SK-N-SH (cell line): Measurements from ENCODE around the gene SLC25A21.

Experiments
- CHD2 ChIP-seq: fragments of 150-350 bp; IDR thresholded peaks from 2 replicates; pipeline ENCODE4 v1.6.1; 2018; ENCODE audit warnings: low read length; ENCODE audit not compliant: partially characterized antibody
- CTCF ChIP-seq: fragments of 200-600 bp; sonication (generic); IDR thresholded peaks from 2 replicates; pipeline ENCODE4 v1.6.1; 2017; ENCODE audit warnings: antibody characterized with exemption, mild to moderate bottlenecking, moderate library complexity
- EP300 ChIP-seq, 2 experiments: IDR thresholded peaks; 2 replicates each; pipeline versions ENCODE4 v1.4.0 to v1.6.1; 2012; ENCODE audit warnings: borderline replicate concordance in 1 of 2, low read depth in 1 of 2, low read length in 1 of 2

DNA sequence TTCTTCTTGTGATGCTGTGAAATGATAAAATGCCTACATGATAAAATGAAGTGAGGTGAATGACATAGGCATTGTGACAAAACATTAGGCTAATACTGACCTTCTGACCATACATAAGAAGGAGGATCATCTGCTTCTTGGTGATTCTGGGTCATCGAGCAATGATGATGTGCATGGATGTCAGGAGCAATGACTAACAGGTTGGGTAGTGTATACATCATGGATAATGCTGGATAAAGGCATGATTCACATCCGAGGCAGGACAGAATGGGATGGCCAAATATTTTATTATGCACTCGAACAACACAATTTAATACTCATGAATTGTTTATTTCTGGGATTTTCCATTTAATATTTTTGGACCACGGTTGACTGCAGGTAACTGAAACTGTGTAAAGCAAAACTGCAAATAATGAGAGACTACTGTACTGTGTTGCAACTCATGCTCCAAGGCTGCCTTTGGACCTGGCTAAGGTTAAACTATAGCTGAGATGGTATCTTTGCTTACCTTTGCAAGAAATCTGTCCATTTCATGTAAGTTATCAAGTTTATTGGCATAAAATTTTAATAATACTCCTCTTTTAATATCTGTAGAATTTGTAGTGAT lies 7.6 kb upstream of the SLC25A21 start:
- TF ChIP-seq EP300 (IDR thresholded peaks at IDR 0.05; ENCODE audit: borderline replicate concordance in 1 of 2, low read depth in 1 of 2, low read length in 1 of 2) (no peak), CTCF (no peak), CHD2 (no peak)
